WTC11 (cell line): Measurements from ENCODE around the gene MYOG. TPM values are rescaled to one million over a fixed set of nuclear protein-coding genes. Genes with fewer than 3 reads are reported as not detected.

Experiments
- ATAC-seq: fragments of 200-7000 bp; cut with Tn5 transposase; 2 replicates; pipeline ENCODE4 v1.10.0; 2021; ENCODE audit warnings: mild to moderate bottlenecking, moderate library complexity
- CTCF ChIA-PET: fragments of 300-600 bp; sonication (Branson Sonifier 250); formaldehyde crosslinking; loops from one replicate; lab custom pipeline; 2021; ENCODE audit warnings: antibody characterized with exemption; lab: Charles Lee
- POLR2A ChIA-PET: fragments of 350-600 bp; sonication (Branson Sonifier 250); formaldehyde crosslinking; loops from one replicate; lab custom pipeline; 2021; ENCODE audit warnings: antibody characterized with exemption; lab: Charles Lee
- DNase-seq: peaks from one replicate; pipeline ENCODE4 v3.0.0; 2021; ENCODE audit warnings: low spot score
- H3K27ac Mint-ChIP-seq: 2 replicates; pipeline ENCODE4 v1.8.0; 2021; ENCODE audit warnings: mixed read lengths
- H3K27me3 Mint-ChIP-seq: 2 replicates; pipeline ENCODE4 v1.8.0; 2021; ENCODE audit warnings: low read depth, mild to moderate bottlenecking, moderate library complexity, mixed read lengths
- H3K36me3 Mint-ChIP-seq: 2 replicates; pipeline ENCODE4 v1.8.0; 2021; ENCODE audit warnings: mixed read lengths
- H3K4me1 Mint-ChIP-seq: 2 replicates; pipeline ENCODE4 v1.8.0; 2022; ENCODE audit warnings: mixed read lengths
- H3K4me3 Mint-ChIP-seq: 2 replicates; pipeline ENCODE4 v1.8.0; 2021; ENCODE audit warnings: mild to moderate bottlenecking, moderate library complexity, mixed read lengths
- H3K9me3 Mint-ChIP-seq: 2 replicates; pipeline ENCODE4 v1.8.0; 2021; ENCODE audit warnings: mixed read lengths
- ETV6 ChIP-seq: sonication (generic); formaldehyde crosslinking; IDR thresholded peaks from 2 replicates; pipeline ENCODE4 v1.8.1; 2022; ENCODE audit warnings: mild to moderate bottlenecking, missing genetic modification reagents
- FOXJ3 ChIP-seq: sonication (generic); formaldehyde crosslinking; IDR thresholded peaks from 2 replicates; pipeline ENCODE4 v1.9.0; 2021; ENCODE audit warnings: missing genetic modification reagents, mild to moderate bottlenecking, borderline replicate concordance
- FOXP1 ChIP-seq: sonication (generic); formaldehyde crosslinking; IDR thresholded peaks from 2 replicates; pipeline ENCODE4 v1.8.0; 2022; ENCODE audit warnings: missing genetic modification reagents, mild to moderate bottlenecking, moderate library complexity, borderline replicate concordance
- MYBL2 ChIP-seq: sonication (generic); formaldehyde crosslinking; IDR thresholded peaks from 2 replicates; pipeline ENCODE4 v1.8.1; 2023; ENCODE audit warnings: mild to moderate bottlenecking, moderate library complexity, missing genetic modification reagents
- NR1H2 ChIP-seq: sonication (generic); formaldehyde crosslinking; IDR thresholded peaks from 2 replicates; pipeline ENCODE4 v1.9.0; 2021; ENCODE audit warnings: mild to moderate bottlenecking, moderate library complexity, missing genetic modification reagents
- NR3C1 ChIP-seq: sonication (generic); formaldehyde crosslinking; conservative IDR thresholded peaks from 2 replicates; pipeline ENCODE4 v1.8.1; 2023; ENCODE audit warnings: low read depth, mild to moderate bottlenecking, missing genetic modification reagents
- SMAD3 ChIP-seq: sonication (generic); formaldehyde crosslinking; IDR thresholded peaks from 2 replicates; pipeline ENCODE4 v1.8.0; 2022; ENCODE audit warnings: missing genetic modification reagents, mild to moderate bottlenecking, borderline replicate concordance
- SMAD4 ChIP-seq: sonication (generic); formaldehyde crosslinking; IDR thresholded peaks from 2 replicates; pipeline ENCODE4 v1.8.0; 2022; ENCODE audit warnings: mild to moderate bottlenecking, missing genetic modification reagents
- ZNF219 ChIP-seq: sonication (generic); formaldehyde crosslinking; IDR thresholded peaks from 2 replicates; pipeline ENCODE4 v1.8.0; 2023; ENCODE audit warnings: missing genetic modification reagents, mild to moderate bottlenecking, borderline replicate concordance
- ZNF396 ChIP-seq: fragments of 250-450 bp; sonication (Bioruptor Pico); IDR thresholded peaks from 2 replicates; pipeline ENCODE4 v1.8.0; 2021; ENCODE audit warnings: mild to moderate bottlenecking, moderate library complexity, borderline replicate concordance
- ZNF512 ChIP-seq: sonication (generic); formaldehyde crosslinking; IDR thresholded peaks from 2 replicates; pipeline ENCODE4 v1.8.1; 2022; ENCODE audit warnings: missing genetic modification reagents, borderline replicate concordance
- ZNF671 ChIP-seq: fragments of 250-450 bp; sonication (Bioruptor Pico); IDR thresholded peaks from 2 replicates; pipeline ENCODE4 v1.8.0; 2021; ENCODE audit warnings: mild to moderate bottlenecking
- total RNA-seq: library from RNA; stranded (reverse); gene quantifications from 3 replicates; pipeline ENCODE4 v1.2.3, GENCODE V29; 2021
- TF ChIP-seq, protein P1 (sequence below): sonication (generic); formaldehyde crosslinking; IDR thresholded peaks from 2 replicates; pipeline ENCODE4 v1.8.0; 2022; ENCODE audit warnings: mild to moderate bottlenecking, missing genetic modification reagents
- TF ChIP-seq, protein P2 (sequence below): fragments of 250-450 bp; sonication (Bioruptor Pico); IDR thresholded peaks from 2 replicates; pipeline ENCODE4 v2.1.2; 2022; ENCODE audit warnings: mild to moderate bottlenecking, moderate library complexity
- TF ChIP-seq, protein P3 (sequence below): sonication (generic); formaldehyde crosslinking; IDR thresholded peaks from 2 replicates; pipeline ENCODE4 v1.8.0; 2022; ENCODE audit warnings: mild to moderate bottlenecking, missing genetic modification reagents
- TF ChIP-seq, protein P4 (sequence below): sonication (generic); formaldehyde crosslinking; conservative IDR thresholded peaks from 2 replicates; pipeline ENCODE4 v1.8.1; 2022; ENCODE audit warnings: mild to moderate bottlenecking, missing genetic modification reagents
- TF ChIP-seq, protein P5 (sequence below): fragments of 250-450 bp; sonication (Bioruptor Pico); IDR thresholded peaks from 2 replicates; pipeline ENCODE4 v1.8.0; 2021; ENCODE audit warnings: mild to moderate bottlenecking
- TF ChIP-seq, protein P6 (sequence below): fragments of 250-450 bp; sonication (Bioruptor Pico); conservative IDR thresholded peaks from 2 replicates; pipeline ENCODE4 v1.9.0; 2021; ENCODE audit warnings: mild to moderate bottlenecking
- TF ChIP-seq, protein P7 (sequence below): fragments of 250-450 bp; sonication (Bioruptor Pico); IDR thresholded peaks from 2 replicates; pipeline ENCODE4 v1.9.0; 2021; ENCODE audit warnings: moderate library complexity, mild to moderate bottlenecking, inconsistent platforms, borderline replicate concordance

Gene MYOG
- total RNA-seq, 1 experiment from 2014 or later = not detected

DNA sequence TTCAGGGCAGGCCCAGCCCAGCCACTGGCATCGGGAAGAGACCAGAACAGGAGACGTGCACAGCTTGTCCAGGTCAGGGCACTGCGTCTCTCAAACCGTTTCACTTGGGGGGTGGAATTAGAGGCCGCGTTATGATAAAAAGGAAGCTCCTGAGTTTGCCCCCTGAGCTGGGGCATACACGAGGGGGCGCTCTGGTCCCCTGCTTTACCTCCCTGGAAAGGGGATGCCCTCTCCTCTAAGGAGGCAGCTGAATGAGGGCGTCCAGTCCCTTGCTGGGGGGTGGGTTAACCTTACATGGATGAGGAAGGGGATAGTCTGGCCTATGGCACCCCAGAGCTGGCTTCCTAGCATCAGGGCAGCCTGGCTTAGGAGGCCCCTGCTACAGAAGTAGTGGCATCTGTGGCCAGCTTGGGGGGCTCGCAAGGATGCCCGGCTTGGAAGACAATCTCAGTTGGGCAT lies 2.3 kb downstream of the MYOG start:
- Mint-ChIP-seq H3K9me3 (no peaks in the 10 kb centered on the region), H3K4me1 (peaks cover 34% of the 10 kb centered on the region), H3K36me3 (no peaks in the 10 kb centered on the region), H3K27ac (no peak overlapping the region), H3K27me3 (no peaks in the 10 kb centered on the region; the same call in 1 of the 2 replicates), H3K4me3 (no peak overlapping the region)
- ChIA-PET POLR2A (no interaction called here), CTCF (interaction anchor here (0.8 to 8.9 kb wide), 21 partner anchors 12 to 189 kb away, joined by 3 to 123 read pairs (median 8); partner anchors contain the start of genes ADORA1 and MYBPH)
- TF ChIP-seq, protein P1, sequence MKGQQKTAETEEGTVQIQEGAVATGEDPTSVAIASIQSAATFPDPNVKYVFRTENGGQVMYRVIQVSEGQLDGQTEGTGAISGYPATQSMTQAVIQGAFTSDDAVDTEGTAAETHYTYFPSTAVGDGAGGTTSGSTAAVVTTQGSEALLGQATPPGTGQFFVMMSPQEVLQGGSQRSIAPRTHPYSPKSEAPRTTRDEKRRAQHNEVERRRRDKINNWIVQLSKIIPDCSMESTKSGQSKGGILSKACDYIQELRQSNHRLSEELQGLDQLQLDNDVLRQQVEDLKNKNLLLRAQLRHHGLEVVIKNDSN (CRISPR knock-in tag) = no peak
- TF ChIP-seq NR3C1 (CRISPR knock-in tag) (no peak), ZNF671 (CRISPR knock-in tag) (no peak), ZNF219 (CRISPR knock-in tag) (no peak), FOXJ3 (CRISPR knock-in tag) (no peak), SMAD4 (CRISPR knock-in tag) (no peak), SMAD3 (CRISPR knock-in tag) (no peak), ZNF512 (CRISPR knock-in tag) (no peak), ZNF396 (CRISPR knock-in tag) (no peak), MYBL2 (no peak), NR1H2 (no peak), FOXP1 (no peak), ETV6 (CRISPR knock-in tag) (no peak)
- TF ChIP-seq, protein P2, sequence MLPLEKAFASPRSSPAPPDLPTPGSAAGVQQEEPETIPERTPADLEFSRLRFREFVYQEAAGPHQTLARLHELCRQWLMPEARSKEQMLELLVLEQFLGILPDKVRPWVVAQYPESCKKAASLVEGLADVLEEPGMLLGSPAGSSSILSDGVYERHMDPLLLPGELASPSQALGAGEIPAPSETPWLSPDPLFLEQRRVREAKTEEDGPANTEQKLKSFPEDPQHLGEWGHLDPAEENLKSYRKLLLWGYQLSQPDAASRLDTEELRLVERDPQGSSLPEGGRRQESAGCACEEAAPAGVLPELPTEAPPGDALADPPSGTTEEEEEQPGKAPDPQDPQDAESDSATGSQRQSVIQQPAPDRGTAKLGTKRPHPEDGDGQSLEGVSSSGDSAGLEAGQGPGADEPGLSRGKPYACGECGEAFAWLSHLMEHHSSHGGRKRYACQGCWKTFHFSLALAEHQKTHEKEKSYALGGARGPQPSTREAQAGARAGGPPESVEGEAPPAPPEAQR (CRISPR knock-in tag) = no peak
- TF ChIP-seq, protein P3, sequence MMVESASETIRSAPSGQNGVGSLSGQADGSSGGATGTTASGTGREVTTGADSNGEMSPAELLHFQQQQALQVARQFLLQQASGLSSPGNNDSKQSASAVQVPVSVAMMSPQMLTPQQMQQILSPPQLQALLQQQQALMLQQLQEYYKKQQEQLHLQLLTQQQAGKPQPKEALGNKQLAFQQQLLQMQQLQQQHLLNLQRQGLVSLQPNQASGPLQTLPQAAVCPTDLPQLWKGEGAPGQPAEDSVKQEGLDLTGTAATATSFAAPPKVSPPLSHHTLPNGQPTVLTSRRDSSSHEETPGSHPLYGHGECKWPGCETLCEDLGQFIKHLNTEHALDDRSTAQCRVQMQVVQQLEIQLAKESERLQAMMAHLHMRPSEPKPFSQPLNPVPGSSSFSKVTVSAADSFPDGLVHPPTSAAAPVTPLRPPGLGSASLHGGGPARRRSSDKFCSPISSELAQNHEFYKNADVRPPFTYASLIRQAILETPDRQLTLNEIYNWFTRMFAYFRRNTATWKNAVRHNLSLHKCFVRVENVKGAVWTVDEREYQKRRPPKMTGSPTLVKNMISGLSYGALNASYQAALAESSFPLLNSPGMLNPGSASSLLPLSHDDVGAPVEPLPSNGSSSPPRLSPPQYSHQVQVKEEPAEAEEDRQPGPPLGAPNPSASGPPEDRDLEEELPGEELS (CRISPR knock-in tag) = no peak
- TF ChIP-seq, protein P4, sequence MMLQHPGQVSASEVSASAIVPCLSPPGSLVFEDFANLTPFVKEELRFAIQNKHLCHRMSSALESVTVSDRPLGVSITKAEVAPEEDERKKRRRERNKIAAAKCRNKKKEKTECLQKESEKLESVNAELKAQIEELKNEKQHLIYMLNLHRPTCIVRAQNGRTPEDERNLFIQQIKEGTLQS = no peak
- TF ChIP-seq, protein P5, sequence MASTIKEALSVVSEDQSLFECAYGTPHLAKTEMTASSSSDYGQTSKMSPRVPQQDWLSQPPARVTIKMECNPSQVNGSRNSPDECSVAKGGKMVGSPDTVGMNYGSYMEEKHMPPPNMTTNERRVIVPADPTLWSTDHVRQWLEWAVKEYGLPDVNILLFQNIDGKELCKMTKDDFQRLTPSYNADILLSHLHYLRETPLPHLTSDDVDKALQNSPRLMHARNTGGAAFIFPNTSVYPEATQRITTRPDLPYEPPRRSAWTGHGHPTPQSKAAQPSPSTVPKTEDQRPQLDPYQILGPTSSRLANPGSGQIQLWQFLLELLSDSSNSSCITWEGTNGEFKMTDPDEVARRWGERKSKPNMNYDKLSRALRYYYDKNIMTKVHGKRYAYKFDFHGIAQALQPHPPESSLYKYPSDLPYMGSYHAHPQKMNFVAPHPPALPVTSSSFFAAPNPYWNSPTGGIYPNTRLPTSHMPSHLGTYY (CRISPR knock-in tag) = no peak
- TF ChIP-seq, protein P6, sequence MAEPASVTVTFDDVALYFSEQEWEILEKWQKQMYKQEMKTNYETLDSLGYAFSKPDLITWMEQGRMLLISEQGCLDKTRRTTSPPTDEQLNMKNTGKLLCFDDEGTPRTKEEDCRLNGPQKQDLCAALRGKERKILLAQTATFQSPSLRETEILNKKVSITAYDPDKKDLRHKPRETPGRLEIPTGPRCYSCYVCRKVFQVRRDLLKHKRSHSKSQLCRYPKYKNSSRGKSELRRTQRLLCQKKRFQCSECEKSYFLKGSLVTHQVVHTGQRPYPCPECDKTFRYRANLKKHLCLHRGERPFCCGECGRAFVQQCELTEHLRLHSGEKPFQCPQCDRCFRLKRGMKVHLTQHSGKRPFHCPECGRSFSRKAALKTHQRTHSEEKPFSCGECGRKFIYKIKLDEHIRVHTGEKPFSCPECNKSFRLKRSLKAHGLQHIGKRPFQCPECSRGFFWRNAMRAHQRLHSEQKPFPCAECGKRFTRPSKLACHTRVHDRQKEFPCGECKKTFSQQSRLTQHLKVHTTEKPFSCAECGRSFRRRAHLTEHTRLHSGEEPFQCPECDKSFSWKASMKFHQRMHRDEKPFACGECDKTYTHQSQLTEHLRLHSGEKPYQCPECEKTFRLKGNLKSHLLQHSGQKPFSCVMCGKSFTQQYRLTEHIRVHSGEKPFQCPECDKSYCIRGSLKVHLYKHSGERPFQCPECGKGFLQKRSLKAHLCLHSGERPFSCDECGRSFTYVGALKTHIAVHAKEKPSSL = no peak
- TF ChIP-seq, protein P7, sequence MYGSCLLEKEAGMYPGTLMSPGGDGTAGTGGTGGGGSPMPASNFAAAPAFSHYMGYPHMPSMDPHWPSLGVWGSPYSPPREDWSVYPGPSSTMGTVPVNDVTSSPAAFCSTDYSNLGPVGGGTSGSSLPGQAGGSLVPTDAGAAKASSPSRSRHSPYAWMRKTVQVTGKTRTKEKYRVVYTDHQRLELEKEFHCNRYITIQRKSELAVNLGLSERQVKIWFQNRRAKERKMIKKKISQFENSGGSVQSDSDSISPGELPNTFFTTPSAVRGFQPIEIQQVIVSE = no peak
- DNase-seq = no peak
- ATAC-seq = no peak
